ENCODE data around the gene ADAM10.

ADAM10 gene

DNA sequence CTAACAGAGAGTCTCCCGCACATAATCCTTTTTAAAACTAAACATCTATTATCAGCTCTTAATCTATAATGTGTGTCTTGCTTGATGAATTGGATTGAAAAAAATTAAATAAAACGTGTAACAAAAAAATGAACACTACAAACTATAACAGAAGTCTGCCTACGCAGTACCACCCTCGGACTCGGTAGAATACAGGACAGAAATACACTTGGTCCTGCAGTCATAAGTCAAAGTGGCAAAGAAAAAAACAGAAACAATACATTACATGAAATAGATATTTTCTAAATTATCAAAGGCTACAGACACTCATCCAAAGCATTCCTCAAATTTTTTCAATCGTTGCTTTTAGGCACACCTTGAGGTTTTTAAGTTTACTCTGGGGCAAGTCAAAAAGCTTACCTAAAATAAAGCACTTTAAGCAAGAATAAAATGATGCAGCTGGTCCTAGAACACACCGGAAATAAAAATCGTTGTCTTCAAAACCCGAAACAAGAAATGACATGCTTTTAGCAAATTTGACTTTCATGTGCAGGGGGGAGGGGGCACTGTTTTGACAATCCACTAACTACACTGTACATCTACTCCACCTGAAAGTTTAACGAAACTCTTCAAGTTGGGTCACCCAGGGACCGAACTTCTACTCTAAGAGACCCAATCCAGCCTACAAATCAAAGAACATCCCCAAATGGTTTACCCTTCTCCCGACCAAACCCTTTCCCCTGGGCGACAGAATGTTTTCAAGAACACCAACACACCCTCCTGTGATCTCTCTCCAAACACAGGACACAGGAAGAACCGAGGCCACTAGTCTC lies 1.3 kb downstream of the ADAM10 start:
- H3K4me3 ChIP-seq (ENCODE audit: low read depth, low read length) = peak overlapping the region; percentile 82
- DNase-seq (ENCODE audit: low read depth, low spot score) = no peak
- TF ChIP-seq, protein P1, sequence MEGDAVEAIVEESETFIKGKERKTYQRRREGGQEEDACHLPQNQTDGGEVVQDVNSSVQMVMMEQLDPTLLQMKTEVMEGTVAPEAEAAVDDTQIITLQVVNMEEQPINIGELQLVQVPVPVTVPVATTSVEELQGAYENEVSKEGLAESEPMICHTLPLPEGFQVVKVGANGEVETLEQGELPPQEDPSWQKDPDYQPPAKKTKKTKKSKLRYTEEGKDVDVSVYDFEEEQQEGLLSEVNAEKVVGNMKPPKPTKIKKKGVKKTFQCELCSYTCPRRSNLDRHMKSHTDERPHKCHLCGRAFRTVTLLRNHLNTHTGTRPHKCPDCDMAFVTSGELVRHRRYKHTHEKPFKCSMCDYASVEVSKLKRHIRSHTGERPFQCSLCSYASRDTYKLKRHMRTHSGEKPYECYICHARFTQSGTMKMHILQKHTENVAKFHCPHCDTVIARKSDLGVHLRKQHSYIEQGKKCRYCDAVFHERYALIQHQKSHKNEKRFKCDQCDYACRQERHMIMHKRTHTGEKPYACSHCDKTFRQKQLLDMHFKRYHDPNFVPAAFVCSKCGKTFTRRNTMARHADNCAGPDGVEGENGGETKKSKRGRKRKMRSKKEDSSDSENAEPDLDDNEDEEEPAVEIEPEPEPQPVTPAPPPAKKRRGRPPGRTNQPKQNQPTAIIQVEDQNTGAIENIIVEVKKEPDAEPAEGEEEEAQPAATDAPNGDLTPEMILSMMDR (IDR thresholded peaks at IDR 0.05; ENCODE audit: insufficient read depth, low read length, missing control alignments) = no peak
- CTCF ChIA-PET = interaction anchor here (1.1 kb wide), 1 partner anchor 520 kb away, joined by 4 read pairs; no protein-coding TSS in a partner anchor
- POLR2A ChIA-PET = interaction anchor here (3.2 kb wide), 1 partner anchor 23 kb away, joined by 44 read pairs; the partner anchor contains the start of gene MINDY2

GRCh38 chr15:58746174-58746573 lies 3.3 kb downstream of the ADAM10 start:
- CTCF ChIA-PET = interaction anchor here (0.8 kb wide), 1 partner anchor 306 kb away, joined by 3 read pairs; no protein-coding TSS in a partner anchor
- DNase-seq (ENCODE audit: low read depth, low spot score) = no peak
- no peak overlapping the region for H3K4me3 ChIP-seq (ENCODE audit: low read depth, low read length)
- TF ChIP-seq, protein P1 (IDR thresholded peaks at IDR 0.05; ENCODE audit: insufficient read depth, low read length, missing control alignments) = no peak
- POLR2A ChIA-PET = no interaction called here

GRCh38 chr15:58742819-58743502 lies 6.5 kb downstream of the ADAM10 start:
- POLR2A ChIA-PET = interaction anchor here (1.4 kb wide), 1 partner anchor 28 kb away, joined by 4 read pairs; the partner anchor contains the start of gene MINDY2
- no peak for DNase-seq (ENCODE audit: low read depth, low spot score)
- TF ChIP-seq, protein P1 (IDR thresholded peaks at IDR 0.05; ENCODE audit: insufficient read depth, low read length, missing control alignments) = no peak
- no peak overlapping the region for H3K4me3 ChIP-seq (ENCODE audit: low read depth, low read length)
- CTCF ChIA-PET = interaction anchor here (1.5 kb wide), 1 partner anchor 515 kb away, joined by 4 read pairs; no protein-coding TSS in a partner anchor

DNA sequence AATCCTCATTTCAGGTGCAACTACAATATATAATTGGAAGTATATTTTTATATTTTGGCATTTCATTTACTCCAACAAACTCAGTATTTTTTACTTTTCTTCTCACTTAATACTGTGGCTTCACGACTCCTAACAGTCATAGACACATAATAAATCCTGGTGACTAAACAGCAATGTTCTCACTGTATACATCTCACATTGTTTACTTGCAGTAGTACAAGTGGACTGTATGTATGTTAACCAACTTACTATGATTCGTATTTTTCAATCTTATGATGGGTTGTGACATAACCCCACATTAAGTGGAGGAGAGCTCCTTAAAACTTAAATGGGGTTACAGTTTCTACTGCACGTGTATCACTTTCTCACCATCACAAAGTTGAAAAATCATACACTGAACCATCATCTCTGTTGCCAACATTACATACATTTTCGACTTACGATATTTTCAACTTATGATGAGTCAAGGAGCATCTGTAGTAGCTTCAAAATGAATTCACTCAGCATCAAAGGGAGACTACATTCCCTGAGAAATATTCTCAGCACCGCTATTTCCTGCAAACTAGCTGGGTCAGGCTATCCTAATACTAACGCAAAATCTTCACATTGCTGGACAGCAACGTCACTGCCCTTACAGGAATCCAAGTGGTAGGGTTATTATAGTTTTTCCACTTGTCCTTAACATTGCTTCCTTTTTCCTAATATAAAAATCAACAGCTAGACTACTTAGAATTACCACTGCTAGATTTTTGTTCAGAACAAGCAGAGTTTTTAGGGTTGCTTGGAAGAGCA lies 7.3 kb downstream of the ADAM10 start:
- peak; percentile 57 for DNase-seq (ENCODE audit: low read depth, low spot score)
- CTCF ChIA-PET = interaction anchor here (0.6 kb wide), 1 partner anchor 8 kb away, joined by 3 read pairs; no protein-coding TSS in a partner anchor
- TF ChIP-seq, protein P1 (IDR thresholded peaks at IDR 0.05; ENCODE audit: insufficient read depth, low read length, missing control alignments) = no peak
- POLR2A ChIA-PET = interaction anchor here (1.4 kb wide), 1 partner anchor 29 kb away, joined by 4 read pairs; the partner anchor contains the start of gene MINDY2
- no peak overlapping the region for H3K4me3 ChIP-seq (ENCODE audit: low read depth, low read length)

DNA sequence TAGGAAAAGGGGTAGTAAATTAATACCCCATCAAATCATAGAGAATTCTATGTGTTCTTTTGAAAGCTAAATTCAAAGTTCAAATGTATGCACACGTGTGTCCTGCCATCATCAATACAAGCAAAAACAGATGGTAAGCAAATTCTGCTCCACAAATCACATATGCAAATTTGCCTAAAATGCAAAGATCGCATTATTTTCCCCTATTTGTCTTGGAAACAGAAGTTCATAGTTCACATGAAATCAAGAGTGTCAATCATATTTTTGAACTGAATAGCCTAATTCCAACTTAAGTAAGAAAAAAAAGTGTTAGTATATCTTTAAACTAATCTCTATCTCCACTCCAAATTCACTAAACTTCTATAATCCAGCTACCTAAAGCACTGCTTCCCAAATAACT lies 8.5 kb downstream of the ADAM10 start:
- POLR2A ChIA-PET = no interaction called here
- CTCF ChIA-PET = no interaction called here
- TF ChIP-seq, protein P1 (IDR thresholded peaks at IDR 0.05; ENCODE audit: insufficient read depth, low read length, missing control alignments) = no peak
- DNase-seq (ENCODE audit: low read depth, low spot score) = no peak
- H3K4me3 ChIP-seq (ENCODE audit: low read depth, low read length) = no peak overlapping the region

All from AG04449 (cell line).